Stimulated activated CD8-positive, alpha-beta memory T cell treated with anti-CD3 and anti-CD28 coated beads, Interleukin-12 subunit alpha, Interleukin-12 subunit beta, amount 100 ng/mL, for 1 hour (primary cell): ENCODE results near the gene GPX7.
A peak's percentile ranks its signal among the peaks of the same experiment; 100 is the strongest.

ENCODE experiments used
- DNase-seq: peaks from one replicate; pipeline ENCODE4 v3.0.0-alpha.2; 2020; ENCODE audit warnings: low read depth

The GPX7 gene

GRCh38 chr1:52629325-52629643, 27.1 kb downstream of the GPX7 start:
- no peak for DNase-seq

GRCh38 chr1:52629667-52630066, 27.5 kb downstream of the GPX7 start:
- DNase-seq, result no peak

GRCh38 chr1:52631759-52632331, 29.7 kb downstream of the GPX7 start:
- no peak for DNase-seq

- no peak for DNase-seq
These were observed 30.6 kb downstream of the GPX7 start, which contains the start of gene SHISAL2A for GRCh38 chr1:52632732-52633290. Gene SHISAL2A, plus strand, starts transcription at chr1:52633168. Its CDS starts 326 bp downstream, at chr1:52633494.

GRCh38 chr1:52633291-52633754, 31.2 kb downstream of the GPX7 start:
- DNase-seq, result no peak

- no peak for DNase-seq
These were observed 31.9 kb downstream of the GPX7 start for GRCh38 chr1:52634111-52634510.

GRCh38 chr1:52635321-52636089, 33.3 kb downstream of the GPX7 start:
- no peak for DNase-seq

GRCh38 chr1:52636721-52637695, 34.8 kb downstream of the GPX7 start:
- peak; percentile 69 for DNase-seq

- no peak for DNase-seq
These were observed 35.8 kb downstream of the GPX7 start for GRCh38 chr1:52637946-52638345.

- no peak for DNase-seq
These were observed 38.5 kb downstream of the GPX7 start for GRCh38 chr1:52640697-52641096.

- no peak for DNase-seq
These were observed 39.1 kb downstream of the GPX7 start for GRCh38 chr1:52641307-52641706.

GRCh38 chr1:52645261-52645660, 43.1 kb downstream of the GPX7 start:
- DNase-seq, result no peak

- DNase-seq, result no peak
These were observed 49.7 kb downstream of the GPX7 start for GRCh38 chr1:52651904-52652303.

GRCh38 chr1:52653207-52653849, 51.2 kb downstream of the GPX7 start:
- no peak for DNase-seq

- DNase-seq, result no peak
These were observed 51.9 kb downstream of the GPX7 start for GRCh38 chr1:52654063-52654462.

- no peak for DNase-seq
These were observed 55.5 kb downstream of the GPX7 start for GRCh38 chr1:52657702-52658101.
